ENCODE data around the gene INSL4.

DNA sequence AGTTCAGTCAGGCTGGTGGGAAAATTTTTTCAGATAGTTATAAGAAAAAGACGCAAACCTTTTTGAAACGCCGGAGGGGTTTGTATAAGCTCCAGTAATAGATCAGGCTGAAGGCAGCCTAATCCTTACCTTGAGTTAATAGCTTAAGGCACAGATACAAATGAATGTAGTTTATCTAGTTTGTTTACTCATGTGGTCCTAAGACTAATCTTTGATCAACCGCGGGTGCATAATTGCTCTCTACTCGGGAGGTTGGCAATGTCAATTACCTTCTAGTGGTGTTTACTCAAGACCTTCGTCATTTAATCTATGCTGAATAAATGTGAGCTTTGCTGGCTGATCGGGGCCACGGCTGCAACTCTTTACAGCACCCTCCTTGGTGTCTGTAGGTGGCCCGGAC is 665 bp upstream of the INSL4 start:
- TF ChIP-seq, protein P1, sequence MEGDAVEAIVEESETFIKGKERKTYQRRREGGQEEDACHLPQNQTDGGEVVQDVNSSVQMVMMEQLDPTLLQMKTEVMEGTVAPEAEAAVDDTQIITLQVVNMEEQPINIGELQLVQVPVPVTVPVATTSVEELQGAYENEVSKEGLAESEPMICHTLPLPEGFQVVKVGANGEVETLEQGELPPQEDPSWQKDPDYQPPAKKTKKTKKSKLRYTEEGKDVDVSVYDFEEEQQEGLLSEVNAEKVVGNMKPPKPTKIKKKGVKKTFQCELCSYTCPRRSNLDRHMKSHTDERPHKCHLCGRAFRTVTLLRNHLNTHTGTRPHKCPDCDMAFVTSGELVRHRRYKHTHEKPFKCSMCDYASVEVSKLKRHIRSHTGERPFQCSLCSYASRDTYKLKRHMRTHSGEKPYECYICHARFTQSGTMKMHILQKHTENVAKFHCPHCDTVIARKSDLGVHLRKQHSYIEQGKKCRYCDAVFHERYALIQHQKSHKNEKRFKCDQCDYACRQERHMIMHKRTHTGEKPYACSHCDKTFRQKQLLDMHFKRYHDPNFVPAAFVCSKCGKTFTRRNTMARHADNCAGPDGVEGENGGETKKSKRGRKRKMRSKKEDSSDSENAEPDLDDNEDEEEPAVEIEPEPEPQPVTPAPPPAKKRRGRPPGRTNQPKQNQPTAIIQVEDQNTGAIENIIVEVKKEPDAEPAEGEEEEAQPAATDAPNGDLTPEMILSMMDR (conservative IDR thresholded peaks at IDR 0.05; ENCODE audit: low read depth, low read length), result no peak
- no peak for TF ChIP-seq POLR2A (IDR thresholded peaks at IDR 0.05; ENCODE audit: low read depth, low read length)
- TF ChIP-seq, protein P2, sequence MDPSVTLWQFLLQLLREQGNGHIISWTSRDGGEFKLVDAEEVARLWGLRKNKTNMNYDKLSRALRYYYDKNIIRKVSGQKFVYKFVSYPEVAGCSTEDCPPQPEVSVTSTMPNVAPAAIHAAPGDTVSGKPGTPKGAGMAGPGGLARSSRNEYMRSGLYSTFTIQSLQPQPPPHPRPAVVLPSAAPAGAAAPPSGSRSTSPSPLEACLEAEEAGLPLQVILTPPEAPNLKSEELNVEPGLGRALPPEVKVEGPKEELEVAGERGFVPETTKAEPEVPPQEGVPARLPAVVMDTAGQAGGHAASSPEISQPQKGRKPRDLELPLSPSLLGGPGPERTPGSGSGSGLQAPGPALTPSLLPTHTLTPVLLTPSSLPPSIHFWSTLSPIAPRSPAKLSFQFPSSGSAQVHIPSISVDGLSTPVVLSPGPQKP (IDR thresholded peaks at IDR 0.05; ENCODE audit: borderline replicate concordance, low read depth, low read length), result no peak
- no peak for TF ChIP-seq RAD21 (IDR thresholded peaks at IDR 0.05; ENCODE audit: low read length)
- TF ChIP-seq BHLHE40 (IDR thresholded peaks at IDR 0.05; ENCODE audit: low read depth, low read length), result no peak
- TF ChIP-seq RFX5 (IDR thresholded peaks at IDR 0.05; ENCODE audit: low read depth, low read length), result no peak
- no peak for TF ChIP-seq RCOR1 (IDR thresholded peaks at IDR 0.05; ENCODE audit: insufficient replicate concordance, low read length)
- TF ChIP-seq NFE2L2 (IDR thresholded peaks at IDR 0.05; ENCODE audit: low read depth, low read length), result no peak
- TF ChIP-seq MAFK (IDR thresholded peaks at IDR 0.05; ENCODE audit: low read depth, low read length), result no peak
- TF ChIP-seq, protein P3, sequence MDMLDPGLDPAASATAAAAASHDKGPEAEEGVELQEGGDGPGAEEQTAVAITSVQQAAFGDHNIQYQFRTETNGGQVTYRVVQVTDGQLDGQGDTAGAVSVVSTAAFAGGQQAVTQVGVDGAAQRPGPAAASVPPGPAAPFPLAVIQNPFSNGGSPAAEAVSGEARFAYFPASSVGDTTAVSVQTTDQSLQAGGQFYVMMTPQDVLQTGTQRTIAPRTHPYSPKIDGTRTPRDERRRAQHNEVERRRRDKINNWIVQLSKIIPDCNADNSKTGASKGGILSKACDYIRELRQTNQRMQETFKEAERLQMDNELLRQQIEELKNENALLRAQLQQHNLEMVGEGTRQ (IDR thresholded peaks at IDR 0.05; ENCODE audit: low read depth, low read length), result no peak
- no peak for TF ChIP-seq FOS (IDR thresholded peaks at IDR 0.05; ENCODE audit: low read depth, low read length)
- no peak for TF ChIP-seq CHD1 (IDR thresholded peaks at IDR 0.05; ENCODE audit: low read depth, low read length)
- no peak for TF ChIP-seq MXI1 (IDR thresholded peaks at IDR 0.05; ENCODE audit: borderline replicate concordance, low read depth, low read length)
